Measurements from ENCODE around the gene SPP1. TPM values are rescaled to one million over a fixed set of nuclear protein-coding genes. Genes with fewer than 3 reads are reported as not detected.

SPP1 gene
- total RNA-seq, 2 experiments from 2014 or later = not detected

DNA sequence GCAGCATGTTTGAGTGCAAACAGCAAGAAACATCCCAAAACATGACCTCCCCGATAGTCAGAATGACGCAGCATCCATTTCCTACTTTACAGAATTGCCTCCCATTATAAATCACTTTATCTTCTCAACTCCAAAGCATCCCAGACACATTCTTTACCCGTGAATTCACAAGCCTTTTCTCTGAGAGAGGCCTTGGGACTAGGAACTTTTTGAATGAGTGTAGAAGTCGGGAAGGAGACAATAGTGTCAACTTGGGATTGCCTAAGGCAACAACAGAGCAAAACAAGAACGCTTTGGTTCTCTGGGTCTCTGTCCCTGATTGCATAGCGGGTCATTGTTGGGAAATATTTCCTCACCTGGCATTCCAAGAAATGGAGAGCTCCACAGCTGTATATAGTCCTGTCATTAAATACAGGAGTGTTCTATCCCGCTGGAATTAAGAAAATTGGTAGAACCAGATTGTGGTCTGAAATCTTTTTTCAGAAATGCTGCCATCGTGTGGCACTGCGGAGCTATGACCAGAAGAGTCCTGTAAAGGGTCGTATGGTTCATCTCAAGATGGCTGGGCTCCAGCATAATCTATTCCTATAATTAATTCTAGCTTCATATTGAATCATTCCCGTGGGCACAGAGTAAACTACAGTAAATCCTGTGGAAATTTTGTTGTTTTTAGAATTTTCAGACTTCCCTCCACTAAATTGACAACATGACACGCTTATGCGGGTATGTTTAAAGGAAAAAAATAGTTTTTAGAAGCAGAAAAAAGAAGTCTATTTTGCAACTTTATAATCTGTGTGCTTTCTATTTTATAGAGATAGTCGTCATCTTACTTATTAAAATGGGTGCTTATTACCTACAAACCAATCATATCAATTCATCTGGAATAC lies 2.0 kb upstream of the SPP1 start:
- ChIA-PET CTCF (interaction anchor here (0.6 to 2.0 kb wide), 11 partner anchors 10 to 238 kb away, joined by 3 to 10 read pairs (median 3); no protein-coding TSS in a partner anchor), POLR2A (no interaction called here)
- ATAC-seq (ENCODE audit: poor library complexity) (peak; percentile 68), DNase-seq (peak in 9 of 14 experiments; percentile 2 to 52 (median 17))
- Mint-ChIP-seq H3K36me3 (ENCODE audit: low read depth) (no peaks in the 10 kb centered on the region), H3K9me3 (no peaks in the 10 kb centered on the region), H3K4me1 (ENCODE audit: low read depth) (peaks cover 16% of the 10 kb centered on the region), H3K27me3 (peaks cover 70% of the 10 kb centered on the region), H3K4me3 (no peak overlapping the region), H3K27ac (no peak overlapping the region)
- TF ChIP-seq CTCF (IDR thresholded peaks at IDR 0.05) = peak; percentile 80
- Histone ChIP-seq H3K27me3 (ENCODE audit: control insufficient read depth in 1 of 2, insufficient read depth in 2 of 2, low read length in 2 of 2) (peaks cover 6 to 49% of the 10 kb centered on the region in 2 experiments), H3K9me3 (ENCODE audit: control insufficient read depth in 1 of 2, insufficient read depth in 1 of 2, low read length in 2 of 2) (peaks cover 0 to under 1% of the 10 kb centered on the region in 2 experiments), H3K27ac (ENCODE audit: low read depth in 1 of 2, low read length in 2 of 2) (no peak overlapping the region), H3K4me1 (ENCODE audit: insufficient read depth, low read length) (peaks cover 5% of the 10 kb centered on the region), H3K4me3 (ENCODE audit: low read length) (no peak overlapping the region), H3K36me3 (ENCODE audit: insufficient read depth, low read length) (no peaks in the 10 kb centered on the region)
- intact Hi-C loops (cut with DNase I, micrococcal nuclease) = loop anchor here in 1 of 2 experiments (5.0 kb wide), 2 partner anchors 116 to 239 kb away; no protein-coding TSS in a partner anchor

- Mint-ChIP-seq H3K27me3 (peaks cover 65% of the 10 kb centered on the region), H3K27ac (no peak overlapping the region), H3K36me3 (ENCODE audit: low read depth) (no peaks in the 10 kb centered on the region), H3K4me3 (no peak overlapping the region), H3K4me1 (ENCODE audit: low read depth) (peaks cover 16% of the 10 kb centered on the region), H3K9me3 (no peaks in the 10 kb centered on the region)
- ChIA-PET CTCF (no interaction called here), POLR2A (no interaction called here)
- DNase-seq = no peak
- Histone ChIP-seq H3K36me3 (ENCODE audit: insufficient read depth, low read length) (no peaks in the 10 kb centered on the region), H3K4me1 (ENCODE audit: insufficient read depth, low read length) (peaks cover 5% of the 10 kb centered on the region), H3K4me3 (ENCODE audit: low read length) (no peak overlapping the region), H3K27me3 (ENCODE audit: control insufficient read depth in 1 of 2, insufficient read depth in 2 of 2, low read length in 2 of 2) (peaks cover 6 to 55% of the 10 kb centered on the region in 2 experiments), H3K27ac (ENCODE audit: low read depth in 1 of 2, low read length in 2 of 2) (no peak overlapping the region), H3K9me3 (ENCODE audit: control insufficient read depth in 1 of 2, insufficient read depth in 1 of 2, low read length in 2 of 2) (no peaks in the 10 kb centered on the region)
- no peak for ATAC-seq (ENCODE audit: poor library complexity)
- intact Hi-C loops (cut with DNase I, micrococcal nuclease) = loop anchor here in 1 of 2 experiments (5.0 kb wide), 2 partner anchors 118 to 237 kb away; no protein-coding TSS in a partner anchor
- no peak for TF ChIP-seq CTCF (IDR thresholded peaks at IDR 0.05)
Observed at GRCh38 chr4:87974856-87975462, 555 bp upstream of the SPP1 start.

DNA sequence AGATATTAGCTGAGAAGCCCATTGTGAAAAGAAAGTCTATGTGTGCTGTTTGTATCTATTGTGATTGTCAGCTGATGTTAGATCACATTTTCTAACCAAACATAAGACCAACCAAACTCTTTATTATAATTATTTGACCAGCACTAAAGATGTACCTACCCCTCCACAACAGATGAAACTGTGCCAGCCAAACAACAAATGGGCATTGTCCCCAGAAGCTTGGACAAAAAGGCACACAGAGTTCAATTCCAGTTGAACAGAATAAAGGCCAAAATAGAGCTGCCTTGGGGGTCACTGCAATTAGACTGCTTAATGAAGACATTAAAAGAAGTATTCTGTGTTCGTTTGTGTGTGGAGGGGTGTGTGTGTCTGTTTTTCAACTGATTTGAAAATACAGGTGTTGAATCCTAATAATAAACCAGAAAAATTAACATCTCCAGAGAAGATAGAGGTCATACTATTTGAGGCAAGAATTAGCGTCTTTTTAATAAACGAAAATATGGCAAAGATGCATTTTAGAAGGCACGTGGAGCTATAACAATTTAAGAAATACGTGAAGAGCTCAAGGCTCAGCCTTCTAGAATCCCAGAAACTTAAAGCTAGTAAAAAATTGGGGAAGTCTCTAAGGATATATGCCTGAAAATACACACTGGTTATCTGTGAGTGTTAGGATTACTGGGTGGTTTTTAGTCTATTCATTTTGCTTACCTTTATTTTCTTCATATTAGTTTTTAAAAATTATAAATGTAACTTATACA lies 2.2 kb downstream of the SPP1 start:
- H3K27me3 Mint-ChIP-seq = peaks cover 54% of the 10 kb centered on the region
- CTCF ChIA-PET = no interaction called here
- peaks cover 16% of the 10 kb centered on the region for H3K4me1 Mint-ChIP-seq (ENCODE audit: low read depth)
- H3K27me3 ChIP-seq (ENCODE audit: control insufficient read depth in 1 of 2, insufficient read depth in 2 of 2, low read length in 2 of 2) = peaks cover 6 to 49% of the 10 kb centered on the region in 2 experiments
- no peaks in the 10 kb centered on the region for H3K9me3 Mint-ChIP-seq
- ATAC-seq (ENCODE audit: poor library complexity) (no peak), DNase-seq (no peak)
- no peaks in the 10 kb centered on the region for H3K36me3 ChIP-seq (ENCODE audit: insufficient read depth, low read length)
- no peak overlapping the region for H3K4me3 Mint-ChIP-seq
- H3K36me3 Mint-ChIP-seq (ENCODE audit: low read depth) = no peaks in the 10 kb centered on the region
- H3K4me3 ChIP-seq (ENCODE audit: low read length) = no peak overlapping the region
- no peak overlapping the region for H3K27ac ChIP-seq (ENCODE audit: low read depth in 1 of 2, low read length in 2 of 2)
- intact Hi-C loops (cut with DNase I, micrococcal nuclease) = no loop called here
- POLR2A ChIA-PET = no interaction called here
- peaks cover 5% of the 10 kb centered on the region for H3K4me1 ChIP-seq (ENCODE audit: insufficient read depth, low read length)
- TF ChIP-seq CTCF (IDR thresholded peaks at IDR 0.05) = no peak
- H3K27ac Mint-ChIP-seq = no peak overlapping the region
- H3K9me3 ChIP-seq (ENCODE audit: control insufficient read depth in 1 of 2, insufficient read depth in 1 of 2, low read length in 2 of 2) = no peaks in the 10 kb centered on the region

Measured in CD4-positive, alpha-beta T cell (primary cell).